ENCODE data around the gene SETD3.

The SETD3 gene

DNA sequence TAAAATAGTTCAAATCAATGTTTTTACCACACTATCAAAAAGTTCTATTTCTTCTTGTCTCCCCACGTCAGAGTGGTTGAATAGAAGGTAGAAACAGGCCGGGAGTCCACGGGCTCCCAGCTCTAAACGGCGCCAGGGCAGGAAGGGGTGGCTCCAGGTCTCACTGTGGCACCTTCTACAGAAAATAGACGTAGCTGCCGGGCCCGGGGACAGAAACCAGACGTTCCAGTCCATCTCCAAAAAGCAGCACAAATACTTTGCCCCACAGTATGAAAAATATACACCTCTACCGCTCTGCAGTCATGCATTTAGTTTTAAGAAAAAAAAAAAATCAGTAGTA is 31.4 kb upstream of the SETD3 start:
- no peak for DNase-seq (ENCODE audit: low read depth, low spot score)
- TF ChIP-seq SUZ12 (IDR thresholded peaks at IDR 0.05; ENCODE audit: extremely low read depth, insufficient read depth, insufficient read length) (no peak), ZNF274 (IDR thresholded peaks at IDR 0.05; ENCODE audit: low read depth, low read length) (no peak), YY1 (IDR thresholded peaks at IDR 0.05; ENCODE audit: insufficient read depth, insufficient read length) (no peak)
- Histone ChIP-seq H3K4me1 (ENCODE audit: insufficient read depth, insufficient read length) (peaks cover 8% of the 10 kb centered on the region), H3K36me3 (ENCODE audit: insufficient read depth, insufficient read length, low read length) (peaks cover 84% of the 10 kb centered on the region), H3K9ac (ENCODE audit: insufficient read length, low read depth) (no peak overlapping the region), H3K4me3 (ENCODE audit: insufficient read length, low read depth) (no peak overlapping the region), H3K9me3 (ENCODE audit: insufficient read depth, low read length) (no peaks in the 10 kb centered on the region), H3K27me3 (ENCODE audit: insufficient read depth, insufficient read length) (no peaks in the 10 kb centered on the region)

DNA sequence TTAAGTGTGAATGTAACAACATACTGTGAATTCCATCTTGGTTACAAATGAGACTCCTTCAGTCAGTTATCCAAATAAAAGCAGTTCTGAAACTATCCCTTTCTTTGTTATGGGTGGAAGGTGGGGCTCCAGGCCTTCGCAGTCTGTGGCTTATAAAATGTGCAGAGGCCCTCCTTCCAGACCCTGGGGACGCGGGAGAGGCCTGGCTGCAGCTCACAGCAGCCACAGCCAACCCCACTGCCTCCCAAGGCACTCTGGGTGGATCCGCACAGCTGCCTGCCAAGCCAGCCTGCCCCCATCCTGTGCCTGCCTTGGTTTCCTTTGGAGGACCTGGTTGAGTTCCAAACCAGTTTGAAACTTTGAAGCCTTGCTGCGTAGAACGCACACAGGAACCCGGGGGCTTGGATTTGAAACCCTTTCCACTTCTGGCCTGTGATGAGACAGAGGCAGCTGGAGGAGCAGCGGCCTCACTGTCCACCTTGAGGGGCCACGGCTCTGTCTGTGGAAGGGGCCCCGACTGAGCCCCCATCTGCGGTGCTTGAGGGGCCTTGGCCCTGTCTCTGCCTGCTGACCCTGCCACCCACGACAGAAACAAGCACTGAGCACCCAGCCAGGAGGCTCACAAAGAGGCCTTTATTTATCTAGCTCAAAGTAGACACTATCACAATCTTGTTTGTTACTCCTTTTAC is 30.9 kb upstream of the SETD3 start:
- peak overlapping the region; percentile 21 for H3K9ac ChIP-seq (ENCODE audit: insufficient read length, low read depth)
- H3K9me3 ChIP-seq (ENCODE audit: insufficient read depth, low read length): no peaks in the 10 kb centered on the region
- peaks cover 6% of the 10 kb centered on the region for H3K4me1 ChIP-seq (ENCODE audit: insufficient read depth, insufficient read length)
- H3K27me3 ChIP-seq (ENCODE audit: insufficient read depth, insufficient read length): no peaks in the 10 kb centered on the region
- TF ChIP-seq YY1 (IDR thresholded peaks at IDR 0.05; ENCODE audit: insufficient read depth, insufficient read length) (no peak), ZNF274 (IDR thresholded peaks at IDR 0.05; ENCODE audit: low read depth, low read length) (no peak), SUZ12 (IDR thresholded peaks at IDR 0.05; ENCODE audit: extremely low read depth, insufficient read depth, insufficient read length) (no peak)
- H3K4me3 ChIP-seq (ENCODE audit: insufficient read length, low read depth): no peak overlapping the region
- no peak for DNase-seq (ENCODE audit: low read depth, low spot score)
- H3K36me3 ChIP-seq (ENCODE audit: insufficient read depth, insufficient read length, low read length): peaks cover 85% of the 10 kb centered on the region

DNA sequence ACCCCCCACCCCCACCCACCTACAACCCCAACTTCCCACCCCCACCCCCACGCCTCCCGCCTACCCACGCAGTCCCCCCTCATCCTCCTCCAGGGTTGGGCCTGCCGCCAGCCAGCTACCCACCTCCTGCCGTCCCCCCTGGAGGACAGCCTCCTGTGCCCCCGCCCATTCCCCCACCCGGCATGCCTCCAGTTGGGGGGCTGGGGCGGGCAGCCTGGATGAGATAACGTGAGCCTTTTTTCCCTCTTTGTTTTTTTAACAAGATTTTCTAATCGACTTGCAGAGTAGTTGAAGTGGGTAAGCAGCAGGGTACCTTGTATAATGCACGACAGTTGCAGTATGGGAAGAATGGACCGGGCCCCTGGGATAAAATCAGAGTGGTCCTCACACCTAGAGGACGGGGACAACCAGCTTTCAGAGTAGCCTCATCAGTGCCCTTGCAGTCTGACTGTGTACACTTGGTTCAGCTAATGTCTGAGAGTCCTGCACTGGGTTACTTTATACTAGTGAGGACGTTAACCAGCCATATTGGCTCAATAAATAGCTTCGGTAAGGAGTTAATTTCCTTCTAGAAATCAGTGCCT is 30.0 kb upstream of the SETD3 start:
- no peak for DNase-seq (ENCODE audit: low read depth, low spot score)
- peaks cover 87% of the 10 kb centered on the region for H3K36me3 ChIP-seq (ENCODE audit: insufficient read depth, insufficient read length, low read length)

GRCh38 chr14:99509871-99510555 is 29.4 kb upstream of the SETD3 start:
- H3K9me3 ChIP-seq (ENCODE audit: insufficient read depth, low read length): no peaks in the 10 kb centered on the region
- H3K36me3 ChIP-seq (ENCODE audit: insufficient read depth, insufficient read length, low read length): peaks cover 88% of the 10 kb centered on the region
- TF ChIP-seq YY1 (IDR thresholded peaks at IDR 0.05; ENCODE audit: insufficient read depth, insufficient read length): no peak
- TF ChIP-seq ZNF274 (IDR thresholded peaks at IDR 0.05; ENCODE audit: low read depth, low read length): no peak
- no peak for TF ChIP-seq SUZ12 (IDR thresholded peaks at IDR 0.05; ENCODE audit: extremely low read depth, insufficient read depth, insufficient read length)
- DNase-seq (ENCODE audit: low read depth, low spot score): no peak
- H3K9ac ChIP-seq (ENCODE audit: insufficient read length, low read depth): no peak overlapping the region
- peaks cover 6% of the 10 kb centered on the region for H3K4me1 ChIP-seq (ENCODE audit: insufficient read depth, insufficient read length)
- H3K27me3 ChIP-seq (ENCODE audit: insufficient read depth, insufficient read length): no peaks in the 10 kb centered on the region
- no peak overlapping the region for H3K4me3 ChIP-seq (ENCODE audit: insufficient read length, low read depth)

More for the DNA sequence above, 30.0 kb upstream of the SETD3 start:
- peaks cover 6% of the 10 kb centered on the region for H3K4me1 ChIP-seq (ENCODE audit: insufficient read depth, insufficient read length)
- H3K9ac ChIP-seq (ENCODE audit: insufficient read length, low read depth): no peak overlapping the region
- H3K9me3 ChIP-seq (ENCODE audit: insufficient read depth, low read length): no peaks in the 10 kb centered on the region
- TF ChIP-seq ZNF274 (IDR thresholded peaks at IDR 0.05; ENCODE audit: low read depth, low read length): no peak
- no peak overlapping the region for H3K4me3 ChIP-seq (ENCODE audit: insufficient read length, low read depth)
- H3K27me3 ChIP-seq (ENCODE audit: insufficient read depth, insufficient read length): no peaks in the 10 kb centered on the region

- Histone ChIP-seq H3K36me3 (ENCODE audit: insufficient read depth, insufficient read length, low read length) (peaks cover 86% of the 10 kb centered on the region), H3K27me3 (ENCODE audit: insufficient read depth, insufficient read length) (no peaks in the 10 kb centered on the region), H3K9me3 (ENCODE audit: insufficient read depth, low read length) (no peaks in the 10 kb centered on the region), H3K9ac (ENCODE audit: insufficient read length, low read depth) (no peak overlapping the region), H3K4me3 (ENCODE audit: insufficient read length, low read depth) (no peak overlapping the region), H3K4me1 (ENCODE audit: insufficient read depth, insufficient read length) (peaks cover 6% of the 10 kb centered on the region)
- TF ChIP-seq SUZ12 (IDR thresholded peaks at IDR 0.05; ENCODE audit: extremely low read depth, insufficient read depth, insufficient read length): no peak
- no peak for TF ChIP-seq ZNF274 (IDR thresholded peaks at IDR 0.05; ENCODE audit: low read depth, low read length)
- TF ChIP-seq YY1 (IDR thresholded peaks at IDR 0.05; ENCODE audit: insufficient read depth, insufficient read length): no peak
- no peak for DNase-seq (ENCODE audit: low read depth, low spot score)
Observed at GRCh38 chr14:99508896-99509629, 28.4 kb upstream of the SETD3 start.

DNA sequence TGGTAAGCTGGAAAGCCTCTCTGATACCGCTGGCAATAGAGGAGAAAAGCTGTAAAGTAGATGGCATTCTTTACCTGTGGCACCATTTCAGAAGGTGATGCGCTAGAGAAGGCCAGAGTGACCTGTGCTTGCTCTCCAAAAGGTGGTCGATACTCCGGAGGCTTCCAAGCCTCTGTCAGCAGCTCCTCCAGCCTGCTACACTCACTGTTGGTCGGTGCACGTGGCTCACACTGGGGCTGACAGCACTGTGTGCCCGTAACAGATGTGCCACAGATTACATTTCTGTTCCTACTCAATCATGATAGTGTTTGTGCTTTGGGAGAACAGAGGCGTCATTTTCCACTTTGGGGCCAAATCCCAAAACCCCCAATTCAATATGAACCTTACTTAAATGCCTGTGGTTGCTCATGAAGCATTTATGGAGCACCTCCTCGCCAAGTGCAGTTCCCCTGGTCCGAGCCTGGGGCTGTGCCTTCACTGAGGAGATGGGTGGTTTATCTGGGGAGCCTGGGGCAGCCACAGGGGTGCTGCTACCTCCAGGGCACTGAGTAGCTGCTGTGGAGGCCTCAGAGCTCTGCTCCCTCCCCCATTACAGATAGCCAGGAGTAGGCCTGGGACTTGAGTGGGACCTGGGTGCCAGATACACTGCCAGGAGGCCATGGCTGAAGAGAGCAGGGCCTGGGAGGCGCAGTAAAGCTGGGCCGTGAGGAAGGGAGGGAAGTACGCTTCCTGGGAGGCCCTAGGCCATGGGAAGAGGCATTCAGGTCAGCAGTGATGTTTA is 27.4 kb upstream of the SETD3 start:
- Histone ChIP-seq H3K4me1 (ENCODE audit: insufficient read depth, insufficient read length) (peaks cover 6% of the 10 kb centered on the region), H3K36me3 (ENCODE audit: insufficient read depth, insufficient read length, low read length) (peaks cover 86% of the 10 kb centered on the region), H3K9ac (ENCODE audit: insufficient read length, low read depth) (no peak overlapping the region), H3K4me3 (ENCODE audit: insufficient read length, low read depth) (no peak overlapping the region), H3K27me3 (ENCODE audit: insufficient read depth, insufficient read length) (no peaks in the 10 kb centered on the region), H3K9me3 (ENCODE audit: insufficient read depth, low read length) (no peaks in the 10 kb centered on the region)
- TF ChIP-seq SUZ12 (IDR thresholded peaks at IDR 0.05; ENCODE audit: extremely low read depth, insufficient read depth, insufficient read length) (no peak), YY1 (IDR thresholded peaks at IDR 0.05; ENCODE audit: insufficient read depth, insufficient read length) (no peak), ZNF274 (IDR thresholded peaks at IDR 0.05; ENCODE audit: low read depth, low read length) (no peak)
- no peak for DNase-seq (ENCODE audit: low read depth, low spot score)

Measured in NT2/D1 (cell line).